Skeletal muscle tissue (tissue), 4 donors: ENCODE data around the gene MAP4. TPM values are rescaled to one million over a fixed set of nuclear protein-coding genes. Genes with fewer than 3 reads are reported as not detected.

Experiments used
- H3K27ac ChIP-seq: one replicate; pipeline ENCODE4 v1.7.0; 2013; ENCODE audit warnings: mild to moderate bottlenecking, low read depth, low read length, inconsistent platforms
- H3K27me3 ChIP-seq, 3 donors: one replicate each; pipeline ENCODE4 v1.7.0; 2013; ENCODE audit warnings: low read length in 3 of 3; ENCODE audit not compliant: control insufficient read depth in 3 of 3, insufficient read depth in 3 of 3
- H3K36me3 ChIP-seq, 3 donors: one replicate each; pipeline ENCODE4 v1.7.0; 2013; ENCODE audit warnings: low read length in 3 of 3; ENCODE audit not compliant: control insufficient read depth in 3 of 3, insufficient read depth in 3 of 3
- H3K4me1 ChIP-seq, 3 donors: one replicate each; pipeline ENCODE4 v1.7.0; 2013; ENCODE audit warnings: low read length in 3 of 3, mild to moderate bottlenecking in 3 of 3; ENCODE audit not compliant: control insufficient read depth in 3 of 3, insufficient read depth in 3 of 3
- H3K4me3 ChIP-seq, 3 donors: one replicate each; pipeline ENCODE4 v1.7.0; 2013; ENCODE audit warnings: low read length in 3 of 3
- H3K9ac ChIP-seq, 3 donors: one replicate each; pipeline ENCODE4 v1.7.0; 2013; ENCODE audit warnings: low read length in 3 of 3, mild to moderate bottlenecking in 3 of 3, moderate library complexity in 2 of 3, low read depth in 1 of 3
- H3K9me3 ChIP-seq, 3 donors: one replicate each; pipeline ENCODE4 v1.7.0; 2013; ENCODE audit warnings: low read length in 3 of 3; ENCODE audit not compliant: control insufficient read depth in 3 of 3
- total RNA-seq: library from RNA; depleted of rRNA; stranded (reverse); fragments of >200 nt; gene quantifications from one replicate; pipeline ENCODE4 v1.2.3, GENCODE V29; 2014
- donor health status: Osteomylitis.

The MAP4 gene
- total RNA-seq, 1 donor from 2014 or later, result 106 TPM

DNA sequence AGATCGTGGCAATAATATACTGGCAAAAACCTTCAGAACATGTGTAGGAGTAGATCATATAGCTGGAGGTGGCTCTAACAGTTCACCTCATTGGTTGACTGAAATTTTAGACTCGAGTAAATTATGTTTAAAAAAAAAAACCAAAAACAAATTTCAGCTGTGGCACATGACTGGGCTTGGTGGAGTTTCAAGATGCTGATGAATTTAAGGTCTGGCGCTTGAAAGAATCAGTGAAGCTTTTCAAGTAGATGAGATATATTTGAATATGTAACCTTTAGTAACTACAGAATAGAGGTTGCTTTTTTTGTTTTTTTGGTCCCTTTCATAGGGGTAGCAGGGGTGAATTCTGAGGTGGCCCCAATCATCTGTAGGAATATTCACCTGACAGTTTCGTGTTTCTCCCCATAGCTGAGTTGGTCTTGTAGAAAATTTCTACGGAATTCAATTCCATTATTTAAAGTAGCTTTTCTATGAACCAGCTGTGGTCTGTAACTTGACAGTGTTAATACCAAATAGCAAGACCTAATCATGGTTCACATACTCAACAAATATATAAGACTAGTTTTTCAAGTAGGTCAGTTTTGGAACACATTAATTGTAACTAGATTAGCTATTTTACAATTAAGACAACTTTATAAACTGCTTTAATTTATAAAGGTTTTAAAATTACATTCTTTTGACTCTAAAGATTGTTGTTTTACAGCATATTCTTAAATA, 65.6 kb downstream of the MAP4 start:
- Histone ChIP-seq H3K9ac (no peak overlapping the region), H3K27me3 (no peaks in the 10 kb centered on the region), H3K27ac (no peak overlapping the region), H3K9me3 (no peaks in the 10 kb centered on the region), H3K36me3 (no peaks in the 10 kb centered on the region), H3K4me1 (peaks cover 2 to 4% (median 3%) of the 10 kb centered on the region in 3 donors), H3K4me3 (no peak overlapping the region)

DNA sequence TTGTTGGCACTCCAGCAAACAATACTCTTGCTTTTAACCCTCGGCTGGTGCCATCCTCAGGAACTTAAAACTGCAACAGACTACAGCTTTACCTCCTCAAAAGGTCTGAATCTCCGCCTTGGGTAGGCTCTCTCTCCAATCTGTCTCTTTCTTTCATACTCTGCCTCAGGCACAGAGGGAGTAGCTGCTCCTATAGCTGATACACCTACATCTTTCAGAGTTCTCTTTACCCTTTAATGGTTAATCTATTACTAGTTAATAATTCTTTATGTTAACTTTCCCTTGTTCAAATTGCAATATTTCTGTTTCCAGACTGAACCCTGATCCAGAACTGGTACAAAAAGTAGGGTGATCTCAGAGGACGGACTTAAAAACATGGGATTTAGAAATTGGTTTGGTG, 66.2 kb downstream of the MAP4 start:
- no peaks in the 10 kb centered on the region for H3K27me3 ChIP-seq
- no peak overlapping the region for H3K9ac ChIP-seq
- H3K36me3 ChIP-seq, result no peaks in the 10 kb centered on the region
- H3K4me1 ChIP-seq, result peaks cover 0 to 1% (median 0%) of the 10 kb centered on the region in 3 donors
- H3K27ac ChIP-seq, result no peak overlapping the region
- no peaks in the 10 kb centered on the region for H3K9me3 ChIP-seq
- no peak overlapping the region for H3K4me3 ChIP-seq

DNA sequence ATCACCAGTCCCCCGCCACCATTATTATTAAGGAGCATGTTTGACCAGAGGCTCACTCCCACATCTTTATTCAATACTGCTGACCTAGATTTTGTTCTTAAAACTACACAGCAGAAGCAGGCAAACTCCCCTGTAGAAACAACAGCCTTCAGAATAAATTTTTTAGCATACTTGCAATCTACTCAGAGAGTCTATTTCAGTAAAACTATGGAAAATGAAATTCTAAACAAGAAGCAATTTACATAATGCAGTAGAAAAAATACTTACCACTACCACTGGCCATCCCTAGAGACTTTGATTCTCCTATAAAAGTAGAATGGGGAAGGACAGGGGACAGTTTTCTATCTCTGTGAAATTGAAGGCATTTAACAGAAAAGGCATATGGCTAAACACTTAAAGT, 76.0 kb downstream of the MAP4 start:
- no peak overlapping the region for H3K27ac ChIP-seq
- H3K4me1 ChIP-seq, result peaks cover 0 to 3% (median 0%) of the 10 kb centered on the region in 3 donors
- H3K36me3 ChIP-seq, result peaks cover 0 to 3% (median 0%) of the 10 kb centered on the region in 3 donors
- H3K9ac ChIP-seq, result no peak overlapping the region
- H3K9me3 ChIP-seq, result no peaks in the 10 kb centered on the region
- H3K27me3 ChIP-seq, result no peaks in the 10 kb centered on the region
- no peak overlapping the region for H3K4me3 ChIP-seq

DNA sequence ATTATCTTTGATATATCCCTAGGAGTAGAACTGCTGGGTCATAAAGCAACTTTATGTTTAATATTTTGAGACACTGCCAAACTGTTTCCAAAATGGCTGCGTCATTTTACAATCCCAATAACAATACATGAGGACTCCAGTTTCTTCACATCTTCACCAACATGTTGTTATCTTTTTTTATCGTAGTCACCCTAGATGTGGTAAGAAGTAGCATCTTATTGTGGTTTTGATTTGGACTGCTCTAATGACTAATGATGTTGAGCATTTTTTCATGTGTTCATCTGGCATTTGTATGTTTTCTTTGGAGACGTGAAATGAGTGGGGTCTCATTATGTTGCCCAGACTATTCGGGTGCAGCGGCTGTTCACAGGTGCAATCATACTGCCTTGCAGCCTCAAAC, 83.8 kb downstream of the MAP4 start:
- H3K9ac ChIP-seq, result no peak overlapping the region
- no peaks in the 10 kb centered on the region for H3K9me3 ChIP-seq
- peaks cover 3 to 7% (median 6%) of the 10 kb centered on the region in 3 donors for H3K36me3 ChIP-seq
- no peaks in the 10 kb centered on the region for H3K4me1 ChIP-seq
- no peak overlapping the region for H3K27ac ChIP-seq
- H3K4me3 ChIP-seq, result no peak overlapping the region
- H3K27me3 ChIP-seq, result no peaks in the 10 kb centered on the region

DNA sequence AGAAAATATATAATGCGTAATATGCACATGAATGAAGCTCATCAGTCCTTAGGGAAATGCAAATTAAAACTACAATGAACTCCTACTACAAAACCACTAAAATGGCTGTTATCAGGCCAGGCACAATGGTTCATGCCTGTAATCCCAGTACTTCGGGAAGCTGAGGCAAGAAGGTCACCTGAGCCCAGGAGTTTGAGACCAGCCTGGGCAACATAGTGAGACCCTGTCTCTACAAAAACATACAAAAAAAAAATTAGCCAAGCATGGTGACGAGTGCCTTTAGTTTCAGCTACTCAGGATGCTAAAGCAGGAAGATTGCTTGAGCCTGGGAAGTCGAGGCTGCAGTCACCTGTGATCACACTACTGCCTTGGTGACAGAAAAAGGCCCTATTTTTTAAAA, 85.2 kb downstream of the MAP4 start:
- H3K4me1 ChIP-seq, result no peaks in the 10 kb centered on the region
- H3K9ac ChIP-seq, result no peak overlapping the region
- H3K4me3 ChIP-seq, result no peak overlapping the region
- H3K36me3 ChIP-seq, result peaks cover 10 to 16% (median 15%) of the 10 kb centered on the region in 3 donors
- no peak overlapping the region for H3K27ac ChIP-seq
- H3K9me3 ChIP-seq, result no peaks in the 10 kb centered on the region
- H3K27me3 ChIP-seq, result no peaks in the 10 kb centered on the region

DNA sequence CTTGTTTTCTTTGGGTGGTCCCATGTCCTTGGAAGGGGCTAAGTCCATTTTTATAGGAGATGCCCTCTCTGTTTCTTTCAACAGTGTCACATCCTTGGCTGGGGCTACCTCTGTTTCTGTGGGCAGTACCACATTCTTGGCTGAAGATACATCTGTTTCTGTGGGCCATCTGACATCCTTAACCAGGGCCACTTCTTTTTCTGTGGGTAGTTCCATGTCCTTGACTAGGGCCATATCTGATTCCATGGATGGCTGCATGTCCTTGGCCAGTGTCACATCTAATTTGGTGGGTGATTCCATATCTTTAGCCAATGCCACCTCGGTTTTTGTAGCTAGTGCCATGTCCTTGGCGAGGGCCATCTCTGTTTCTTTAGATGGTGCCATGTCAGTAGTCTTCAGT, 99.5 kb downstream of the MAP4 start:
- H3K27me3 ChIP-seq, result no peaks in the 10 kb centered on the region
- no peaks in the 10 kb centered on the region for H3K9me3 ChIP-seq
- no peak overlapping the region for H3K4me3 ChIP-seq
- H3K9ac ChIP-seq, result no peak overlapping the region
- peaks cover 0 to 18% (median 18%) of the 10 kb centered on the region in 3 donors for H3K4me1 ChIP-seq
- peaks cover 32 to 53% (median 51%) of the 10 kb centered on the region in 3 donors for H3K36me3 ChIP-seq
- peak overlapping the region; percentile 17 for H3K27ac ChIP-seq

DNA sequence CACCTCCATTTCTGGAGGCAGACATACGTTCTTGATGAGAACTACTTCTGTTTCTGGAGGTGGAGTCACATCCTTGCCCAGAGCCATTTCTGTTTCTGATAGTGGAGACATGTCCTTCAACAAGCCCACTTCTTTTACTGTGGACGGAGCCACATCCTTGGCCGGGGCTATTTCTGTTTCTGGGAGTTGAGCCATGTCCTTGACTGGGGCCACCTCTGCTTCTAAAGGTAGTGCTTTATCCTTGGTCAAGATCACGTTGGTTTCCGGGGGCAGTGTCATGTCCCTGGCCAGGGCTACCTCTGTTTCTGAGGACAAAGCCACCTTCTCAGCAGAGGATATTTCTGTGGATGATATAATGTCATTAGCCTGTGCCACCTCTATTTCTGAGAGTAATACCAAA, 100.0 kb downstream of the MAP4 start:
- H3K4me1 ChIP-seq, result peaks cover 0 to 23% (median 22%) of the 10 kb centered on the region in 3 donors
- no peak overlapping the region for H3K4me3 ChIP-seq
- H3K27ac ChIP-seq, result peak overlapping the region; percentile 17
- peaks cover 30 to 52% (median 46%) of the 10 kb centered on the region in 3 donors for H3K36me3 ChIP-seq
- no peaks in the 10 kb centered on the region for H3K9me3 ChIP-seq
- H3K27me3 ChIP-seq, result no peaks in the 10 kb centered on the region
- H3K9ac ChIP-seq, result no peak overlapping the region

DNA sequence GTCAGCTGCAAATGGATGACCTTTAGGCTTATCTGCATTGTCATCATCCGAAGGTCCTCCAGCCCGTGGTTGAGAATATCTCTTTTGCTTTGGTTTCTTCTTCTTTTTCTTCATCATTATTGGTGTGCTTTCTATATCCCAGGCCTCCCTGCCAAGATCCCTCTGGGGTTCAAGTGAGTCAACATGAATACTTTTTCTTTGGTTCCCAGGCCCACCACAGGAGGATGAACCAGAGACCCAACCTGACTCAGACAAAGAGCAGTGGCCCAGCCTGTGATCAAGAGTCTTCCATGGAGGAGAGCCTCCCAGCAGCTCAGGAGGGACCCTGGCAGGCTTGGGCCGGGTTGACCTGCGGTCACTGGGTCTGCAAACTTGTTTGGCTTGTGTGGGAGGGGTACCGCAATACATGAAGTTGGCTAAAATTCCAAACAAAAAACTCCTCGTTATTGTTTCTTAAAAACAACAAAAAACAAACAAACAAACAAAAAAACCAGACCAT, 104.2 kb downstream of the MAP4 start:
- Histone ChIP-seq H3K27ac (peak overlapping the region; percentile 37), H3K27me3 (no peaks in the 10 kb centered on the region), H3K4me1 (peaks cover 15 to 33% (median 32%) of the 10 kb centered on the region in 3 donors), H3K9ac (no peak overlapping the region), H3K36me3 (peaks cover 26 to 65% (median 51%) of the 10 kb centered on the region in 3 donors), H3K4me3 (no peak overlapping the region), H3K9me3 (no peaks in the 10 kb centered on the region)

DNA sequence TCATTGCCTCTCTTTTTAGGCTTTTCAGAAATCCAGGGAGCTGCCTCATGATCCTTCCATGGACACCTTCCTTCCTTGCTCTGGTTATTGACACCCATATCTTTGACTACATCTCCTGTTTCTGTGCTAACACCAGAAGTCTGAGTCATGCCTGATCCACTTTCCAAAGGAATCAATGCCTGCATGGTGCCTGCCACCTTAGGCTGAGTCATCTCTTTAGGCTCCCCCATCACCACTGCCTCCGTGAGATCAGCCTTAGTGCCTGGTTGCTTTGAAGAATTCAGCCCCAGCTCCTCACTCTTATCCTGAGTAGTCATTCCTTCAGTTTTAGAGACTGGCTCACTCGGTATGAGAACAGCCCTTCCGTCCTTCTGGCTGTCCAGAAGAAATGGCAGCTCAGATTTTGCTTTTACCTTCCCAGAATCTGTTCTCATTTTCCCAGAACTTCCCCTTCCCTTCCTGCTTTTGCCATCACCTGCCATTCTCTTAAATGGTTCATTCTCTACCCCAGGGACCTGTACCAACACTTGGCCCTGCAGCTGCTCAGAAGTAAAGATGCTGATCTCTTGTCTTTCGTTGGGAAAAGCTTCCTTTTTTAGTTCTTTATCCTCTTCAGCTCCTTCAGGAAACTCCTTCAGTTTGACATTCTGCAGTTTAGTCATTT, 105.3 kb downstream of the MAP4 start:
- Histone ChIP-seq H3K36me3 (peaks cover 22 to 55% (median 39%) of the 10 kb centered on the region in 3 donors), H3K9ac (no peak overlapping the region), H3K27ac (peak overlapping the region; percentile 51), H3K27me3 (no peaks in the 10 kb centered on the region), H3K4me1 (peaks cover 15 to 21% (median 20%) of the 10 kb centered on the region in 3 donors), H3K9me3 (no peaks in the 10 kb centered on the region), H3K4me3 (no peak overlapping the region)

DNA sequence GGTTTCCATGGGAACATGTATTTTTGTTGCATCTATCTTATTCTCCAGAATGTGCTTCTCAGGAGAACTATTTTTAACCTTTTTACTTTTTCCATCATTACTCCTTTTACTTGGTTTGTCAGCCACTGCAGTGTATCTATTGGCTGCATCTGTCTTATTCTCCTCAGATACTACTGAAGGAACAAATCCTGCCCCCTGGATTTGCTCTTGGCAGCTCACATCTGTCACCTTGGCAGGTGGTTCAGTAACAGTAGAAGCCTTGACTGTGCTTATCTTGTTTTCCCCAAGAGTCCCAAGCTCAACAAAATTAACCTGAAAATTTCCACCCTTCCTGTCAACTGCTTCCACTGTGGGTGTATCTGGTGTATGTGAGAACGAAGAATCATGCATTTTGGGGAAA, 106.0 kb downstream of the MAP4 start:
- Histone ChIP-seq H3K27me3 (no peaks in the 10 kb centered on the region), H3K27ac (peak overlapping the region; percentile 51), H3K4me3 (no peak overlapping the region), H3K36me3 (peaks cover 22 to 48% (median 33%) of the 10 kb centered on the region in 3 donors), H3K4me1 (peaks cover 15 to 21% (median 18%) of the 10 kb centered on the region in 3 donors), H3K9me3 (no peaks in the 10 kb centered on the region), H3K9ac (no peak overlapping the region)
